A673 (cell line): ENCODE measurements around the gene IRF2BP2. TPM values are rescaled to one million over a fixed set of nuclear protein-coding genes. Genes with fewer than 3 reads are reported as not detected.

Experiments
- BruUV-seq: library from RNA; stranded (reverse); fragments of 400-500 nt; replicated peaks from 2 replicates; lab custom pipeline; 2021; lab: Mats Ljungman, UMichigan
- CTCF ChIA-PET: fragments of 300-600 bp; sonication (Branson Sonifier 250); formaldehyde crosslinking; loops from one replicate; lab custom pipeline; 2022; ENCODE audit warnings: antibody characterized with exemption; lab: Charles Lee
- POLR2A ChIA-PET: fragments of 300-600 bp; sonication (Branson Sonifier 250); formaldehyde crosslinking; loops from one replicate; lab custom pipeline; 2022; ENCODE audit warnings: antibody characterized with exemption; ENCODE audit not compliant: low non-redundant PET; lab: Charles Lee
- DNase-seq: peaks from one replicate; pipeline ENCODE4 v3.0.0-alpha.2; 2015; ENCODE audit warnings: low spot score
- H3K27ac ChIP-seq: fragments of 200-600 bp; sonication (generic); 2 replicates; pipeline ENCODE4 v1.5.1; 2016; ENCODE audit warnings: mixed run types, low read depth, mild to moderate bottlenecking, mixed read lengths, antibody characterized with exemption, low read length; ENCODE audit not compliant: poor library complexity, severe bottlenecking
- H3K27me3 ChIP-seq: fragments of 200-600 bp; sonication (generic); replicated peaks from 2 replicates; pipeline ENCODE4 v1.6.1; 2017; ENCODE audit warnings: mixed run types, low read depth, mild to moderate bottlenecking, mixed read lengths, antibody characterized with exemption, low read length; ENCODE audit not compliant: insufficient read depth, poor library complexity
- H3K36me3 ChIP-seq: fragments of 200-600 bp; sonication (generic); 2 replicates; pipeline ENCODE4 v1.6.1; 2016; ENCODE audit warnings: mixed run types, mild to moderate bottlenecking, mixed read lengths, antibody characterized with exemption, low read length; ENCODE audit not compliant: insufficient read depth, poor library complexity, severe bottlenecking
- H3K4me1 ChIP-seq: fragments of 200-600 bp; sonication (generic); 2 replicates; pipeline ENCODE4 v1.6.1; 2017; ENCODE audit warnings: mixed run types, mild to moderate bottlenecking, mixed read lengths, antibody characterized with exemption, low read length; ENCODE audit not compliant: insufficient read depth, poor library complexity, severe bottlenecking
- H3K4me3 ChIP-seq: fragments of 200-600 bp; sonication (generic); 2 replicates; pipeline ENCODE4 v1.5.1; 2016; ENCODE audit warnings: low read depth, mixed run types, mild to moderate bottlenecking, mixed read lengths, low read length; ENCODE audit not compliant: poor library complexity, severe bottlenecking
- H3K9me3 ChIP-seq: fragments of 200-600 bp; sonication (generic); 2 replicates; pipeline ENCODE4 v1.6.1; 2016; ENCODE audit warnings: mixed run types, low read depth, mild to moderate bottlenecking, mixed read lengths, antibody characterized with exemption, low read length; ENCODE audit not compliant: poor library complexity, severe bottlenecking
- EZH2 ChIP-seq: fragments of 200-600 bp; sonication (generic); IDR thresholded peaks from 2 replicates; pipeline ENCODE4 v1.6.1; 2017; ENCODE audit warnings: borderline replicate concordance, low read depth, mild to moderate bottlenecking, mixed read lengths, antibody characterized with exemption, low read length; ENCODE audit not compliant: poor library complexity, severe bottlenecking
- intact Hi-C: fragments of 100-400 bp; cut with micrococcal nuclease; formaldehyde crosslinking; loops from one replicate; pipeline ENCODE4 v1.10.0; 2022; ENCODE audit not compliant: unreplicated experiment
- total RNA-seq: library from RNA; stranded (reverse); gene quantifications from 2 replicates; pipeline ENCODE4 v1.2.3, GENCODE V29; 2021
- TF ChIP-seq, protein P1 (sequence below): fragments of 300-800, 200-600 bp; sonication (generic); conservative IDR thresholded peaks from 2 replicates; pipeline ENCODE4 v1.5.1; 2017; ENCODE audit warnings: low read depth, mild to moderate bottlenecking, antibody characterized with exemption, low read length, moderate library complexity, mixed read lengths

The IRF2BP2 gene
- total RNA-seq, 1 experiment from 2014 or later, result 43.8 TPM

GRCh38 chr1:234565132-234565531, 44.8 kb downstream of the IRF2BP2 start:
- POLR2A ChIA-PET, result no interaction called here
- Histone ChIP-seq H3K9me3 (no peaks in the 10 kb centered on the region), H3K36me3 (no peaks in the 10 kb centered on the region), H3K4me3 (no peak overlapping the region), H3K27me3 (no peaks in the 10 kb centered on the region), H3K4me1 (peaks cover 8% of the 10 kb centered on the region), H3K27ac (no peak overlapping the region)
- CTCF ChIA-PET, result no interaction called here
- no TSS peak for BruUV-seq
- TF ChIP-seq, protein P1, sequence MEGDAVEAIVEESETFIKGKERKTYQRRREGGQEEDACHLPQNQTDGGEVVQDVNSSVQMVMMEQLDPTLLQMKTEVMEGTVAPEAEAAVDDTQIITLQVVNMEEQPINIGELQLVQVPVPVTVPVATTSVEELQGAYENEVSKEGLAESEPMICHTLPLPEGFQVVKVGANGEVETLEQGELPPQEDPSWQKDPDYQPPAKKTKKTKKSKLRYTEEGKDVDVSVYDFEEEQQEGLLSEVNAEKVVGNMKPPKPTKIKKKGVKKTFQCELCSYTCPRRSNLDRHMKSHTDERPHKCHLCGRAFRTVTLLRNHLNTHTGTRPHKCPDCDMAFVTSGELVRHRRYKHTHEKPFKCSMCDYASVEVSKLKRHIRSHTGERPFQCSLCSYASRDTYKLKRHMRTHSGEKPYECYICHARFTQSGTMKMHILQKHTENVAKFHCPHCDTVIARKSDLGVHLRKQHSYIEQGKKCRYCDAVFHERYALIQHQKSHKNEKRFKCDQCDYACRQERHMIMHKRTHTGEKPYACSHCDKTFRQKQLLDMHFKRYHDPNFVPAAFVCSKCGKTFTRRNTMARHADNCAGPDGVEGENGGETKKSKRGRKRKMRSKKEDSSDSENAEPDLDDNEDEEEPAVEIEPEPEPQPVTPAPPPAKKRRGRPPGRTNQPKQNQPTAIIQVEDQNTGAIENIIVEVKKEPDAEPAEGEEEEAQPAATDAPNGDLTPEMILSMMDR, result no peak
- no peak for TF ChIP-seq EZH2
- no peak for DNase-seq
- intact Hi-C loops, result no loop called here

DNA sequence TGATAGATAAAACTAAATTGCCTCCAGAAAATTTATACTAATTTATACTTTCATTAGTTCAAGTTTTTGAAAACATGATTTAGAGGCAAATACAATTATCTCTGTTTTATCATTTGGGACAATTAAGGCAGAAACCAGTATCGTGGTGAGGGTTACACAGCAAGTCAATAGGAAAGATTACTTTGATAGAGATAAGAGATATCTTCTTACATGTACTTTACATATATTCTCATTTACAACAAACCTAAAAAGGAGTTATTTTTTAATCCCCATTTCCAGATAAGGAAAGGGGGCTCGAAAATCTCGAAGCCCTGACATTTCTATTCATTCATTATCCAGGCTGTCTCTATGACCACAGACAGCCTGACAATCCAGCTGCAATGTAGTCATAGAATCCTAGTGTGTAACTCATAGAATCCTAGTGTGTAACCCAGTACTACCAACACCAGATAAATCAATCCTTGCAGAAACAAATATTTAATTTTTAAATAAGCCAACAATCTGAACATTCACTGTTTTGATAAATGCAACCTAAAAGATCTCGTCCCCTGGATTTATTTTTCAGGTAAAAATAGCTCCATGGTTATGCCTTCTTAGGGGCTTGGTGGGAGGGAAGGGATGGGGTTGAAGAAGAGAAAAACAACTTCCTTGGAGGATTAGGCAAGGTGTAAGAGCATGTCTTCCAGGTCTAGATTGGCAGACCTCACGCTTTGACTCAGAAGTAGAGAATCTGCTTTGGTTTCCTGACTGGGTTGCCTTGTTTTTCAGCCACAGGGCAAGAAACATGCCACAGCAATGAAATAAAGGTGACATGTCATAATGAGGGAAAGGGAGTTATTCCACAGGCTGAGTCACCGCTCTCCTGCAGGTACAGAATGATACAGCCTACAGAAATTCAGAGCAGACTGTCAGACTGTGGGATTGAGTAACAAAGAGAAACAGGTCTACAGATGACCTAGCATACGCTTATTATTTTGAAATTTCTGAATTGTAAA, 45.6 kb downstream of the IRF2BP2 start:
- no peaks in the 10 kb centered on the region for H3K9me3 ChIP-seq
- TF ChIP-seq, protein P1, result no peak
- TF ChIP-seq EZH2, result no peak
- POLR2A ChIA-PET, result no interaction called here
- H3K27me3 ChIP-seq, result no peaks in the 10 kb centered on the region
- no peak overlapping the region for H3K27ac ChIP-seq
- H3K4me1 ChIP-seq, result peaks cover 8% of the 10 kb centered on the region
- intact Hi-C loops, result no loop called here
- CTCF ChIA-PET, result no interaction called here
- H3K36me3 ChIP-seq, result no peaks in the 10 kb centered on the region
- no TSS peak for BruUV-seq
- no peak overlapping the region for H3K4me3 ChIP-seq
- no peak for DNase-seq

- TF ChIP-seq, protein P1, result no peak
- TF ChIP-seq EZH2, result no peak
- no peak overlapping the region for H3K4me3 ChIP-seq
- H3K9me3 ChIP-seq, result no peaks in the 10 kb centered on the region
- peaks cover 8% of the 10 kb centered on the region for H3K4me1 ChIP-seq
- H3K27ac ChIP-seq, result no peak overlapping the region
- no TSS peak for BruUV-seq
- POLR2A ChIA-PET, result no interaction called here
- intact Hi-C loops, result no loop called here
- DNase-seq, result no peak
- CTCF ChIA-PET, result interaction anchor here (0.7 kb wide), 1 partner anchor 16 kb away, joined by 3 read pairs; no protein-coding TSS in a partner anchor
- no peaks in the 10 kb centered on the region for H3K27me3 ChIP-seq
- no peaks in the 10 kb centered on the region for H3K36me3 ChIP-seq
Observed at GRCh38 chr1:234562334-234562733, 47.6 kb downstream of the IRF2BP2 start.
